Measurements from ENCODE around the gene ALG11. TPM values are rescaled to one million over a fixed set of nuclear protein-coding genes. Genes with fewer than 3 reads are reported as not detected.

ALG11 gene
- total and polyA plus RNA-seq, 4 donors, result 9.8 to 29.6 (median 21.2) TPM

DNA sequence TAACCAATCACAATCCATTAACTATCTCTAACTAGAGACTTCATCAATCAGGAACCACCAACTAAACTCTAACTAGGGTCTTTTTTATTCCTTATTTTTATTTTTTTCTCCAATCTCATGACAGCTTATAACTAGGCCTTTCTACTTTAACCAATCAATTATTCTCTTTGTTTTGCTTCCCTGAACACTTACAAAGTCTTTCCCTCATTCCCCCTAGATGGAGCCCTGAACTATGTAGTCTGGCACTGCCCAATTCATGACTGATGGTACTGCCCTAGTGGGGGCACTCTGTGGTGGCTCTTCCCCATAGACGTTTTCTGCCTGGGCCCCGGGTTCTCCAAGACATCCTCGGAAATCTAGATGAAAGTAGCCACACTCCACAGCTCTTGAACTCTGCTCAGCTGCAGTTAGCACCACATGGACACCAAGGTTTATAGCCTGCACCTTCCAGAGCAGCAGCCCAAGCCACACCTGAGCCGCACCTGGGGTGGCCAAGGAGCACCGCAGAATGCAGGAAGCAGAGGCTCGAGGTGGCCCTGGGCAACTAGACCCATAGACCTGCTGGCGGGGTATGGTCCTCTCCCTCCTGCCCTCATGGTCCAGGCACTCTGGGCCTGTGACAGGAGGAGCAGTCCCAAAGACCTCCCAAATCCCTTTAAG is 7.6 kb upstream of the ALG11 start:
- DNase-seq (ENCODE audit: low read depth in 4 of 6, low spot score in 6 of 6), result no peak
- peaks cover 6% of the 10 kb centered on the region for H3K4me1 ChIP-seq (ENCODE audit: control insufficient read depth, insufficient read depth, low read length)
- H3K9me3 ChIP-seq (ENCODE audit: control insufficient read depth, insufficient read depth, low read length), result no peaks in the 10 kb centered on the region
- WGBS (ENCODE audit: insufficient coverage), result 78% methylated on average over 7 of the region's 7 CpGs
- H3K27me3 ChIP-seq (ENCODE audit: control insufficient read depth, insufficient read depth, low read length), result no peaks in the 10 kb centered on the region
- no peak overlapping the region for H3K27ac ChIP-seq (ENCODE audit: low read depth, low read length)
- H3K4me3 ChIP-seq (ENCODE audit: low read depth, low read length), result no peak overlapping the region
- peaks cover 2% of the 10 kb centered on the region for H3K36me3 ChIP-seq (ENCODE audit: control insufficient read depth, insufficient read depth, low read length)

DNA sequence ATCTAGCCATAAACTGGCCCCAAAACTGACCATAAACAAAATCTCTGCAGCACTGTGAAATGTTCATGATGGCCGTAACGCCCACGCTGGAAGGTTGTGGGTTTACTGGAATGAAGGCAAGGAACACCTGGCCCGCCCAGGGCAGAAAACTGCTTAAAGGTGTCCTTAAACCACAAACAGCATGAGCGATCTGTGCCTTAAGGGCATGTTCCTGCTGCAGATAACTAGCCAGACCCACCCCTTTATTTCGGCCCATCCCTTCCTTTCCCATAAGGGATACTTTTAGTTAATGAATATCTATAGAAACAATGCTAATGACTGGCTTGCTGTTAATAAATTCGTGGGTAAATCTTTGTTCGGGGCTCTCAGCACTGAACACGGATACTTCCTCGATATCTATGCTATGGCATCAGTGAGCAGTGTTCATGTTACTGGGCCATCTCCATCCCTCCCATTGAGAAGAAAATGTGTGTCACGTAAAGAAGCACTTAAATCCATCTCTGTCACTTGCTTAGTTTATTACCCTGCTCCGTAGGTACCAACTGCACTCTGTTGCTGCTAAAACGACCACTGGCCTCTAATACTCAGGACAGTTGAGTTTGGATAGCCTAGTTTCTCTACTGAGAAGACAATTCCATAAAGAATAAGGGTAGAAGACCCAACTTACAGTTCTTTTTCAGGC is 6.2 kb upstream of the ALG11 start:
- Histone ChIP-seq H3K9me3 (ENCODE audit: control insufficient read depth, insufficient read depth, low read length) (no peaks in the 10 kb centered on the region), H3K4me3 (ENCODE audit: low read depth, low read length) (no peak overlapping the region), H3K27me3 (ENCODE audit: control insufficient read depth, insufficient read depth, low read length) (no peaks in the 10 kb centered on the region), H3K36me3 (ENCODE audit: control insufficient read depth, insufficient read depth, low read length) (peaks cover 2% of the 10 kb centered on the region), H3K27ac (ENCODE audit: low read depth, low read length) (no peak overlapping the region), H3K4me1 (ENCODE audit: control insufficient read depth, insufficient read depth, low read length) (peaks cover 6% of the 10 kb centered on the region)
- WGBS (ENCODE audit: insufficient coverage), result 85% methylated on average over 3 of the region's 13 CpGs
- DNase-seq (ENCODE audit: low read depth in 4 of 6, low spot score in 6 of 6), result no peak

DNA sequence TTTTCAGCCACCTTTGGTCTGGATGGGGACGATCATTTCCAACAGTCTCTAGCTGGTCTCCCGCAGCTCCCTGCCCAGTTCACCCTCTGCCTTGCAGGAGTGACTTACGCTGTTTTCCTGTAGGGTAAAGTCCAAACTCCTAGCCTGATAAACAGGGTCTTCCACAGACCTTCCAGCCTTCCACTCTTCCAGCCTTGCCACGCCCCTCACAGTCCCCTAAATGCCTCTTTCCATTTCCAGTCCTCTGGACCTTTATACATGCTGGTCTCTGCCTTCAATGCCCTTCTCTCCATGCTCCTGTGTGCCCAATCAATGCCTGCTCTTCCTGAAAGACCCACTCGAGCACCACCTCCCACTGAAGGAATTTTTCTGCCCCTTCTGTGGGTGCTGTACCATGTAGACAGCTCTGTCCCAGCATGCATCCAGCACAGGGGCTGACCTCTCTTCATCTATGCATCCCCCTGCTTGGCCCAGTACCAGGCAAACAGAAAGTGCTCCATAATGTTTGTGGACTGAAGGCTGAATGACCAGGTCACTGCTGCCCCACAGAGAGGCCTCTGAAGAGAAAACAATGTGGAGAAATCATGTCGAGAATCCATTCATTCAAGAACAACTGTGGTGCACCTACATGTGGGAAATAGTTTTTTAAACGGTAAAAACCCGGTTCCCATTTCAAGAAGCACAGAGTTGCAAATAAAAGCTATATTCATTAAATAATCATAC is 5.5 kb upstream of the ALG11 start:
- Histone ChIP-seq H3K27me3 (ENCODE audit: control insufficient read depth, insufficient read depth, low read length) (no peaks in the 10 kb centered on the region), H3K4me3 (ENCODE audit: low read depth, low read length) (no peak overlapping the region), H3K4me1 (ENCODE audit: control insufficient read depth, insufficient read depth, low read length) (peaks cover 9% of the 10 kb centered on the region), H3K9me3 (ENCODE audit: control insufficient read depth, insufficient read depth, low read length) (no peaks in the 10 kb centered on the region), H3K36me3 (ENCODE audit: control insufficient read depth, insufficient read depth, low read length) (peaks cover 2% of the 10 kb centered on the region), H3K27ac (ENCODE audit: low read depth, low read length) (no peak overlapping the region)
- WGBS (ENCODE audit: insufficient coverage), result 88% methylated on average over 5 of the region's 8 CpGs
- peak in 1 of 6 donors; percentile 15 for DNase-seq (ENCODE audit: low read depth in 4 of 6, low spot score in 6 of 6)

DNA sequence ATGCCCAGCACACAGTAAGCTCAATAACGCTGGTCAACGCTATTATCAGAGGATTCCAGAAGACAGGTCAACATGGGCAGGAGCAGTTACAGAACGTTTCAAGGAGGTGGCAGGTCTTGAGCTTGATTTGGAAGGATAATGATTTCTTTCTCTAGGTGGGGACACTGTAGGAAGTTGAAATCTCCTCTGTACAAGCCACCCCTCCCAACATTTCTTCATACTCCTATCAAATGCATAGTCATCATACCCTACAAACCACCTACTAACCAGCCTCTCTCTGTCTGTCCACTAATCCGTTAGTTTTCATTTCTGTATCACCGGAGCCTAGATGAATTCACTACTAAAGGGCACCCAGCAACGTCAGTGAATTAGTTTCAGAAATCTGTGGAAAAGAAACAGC is 2.3 kb upstream of the ALG11 start:
- Histone ChIP-seq H3K27me3 (ENCODE audit: control insufficient read depth, insufficient read depth, low read length) (no peaks in the 10 kb centered on the region), H3K27ac (ENCODE audit: low read depth, low read length) (no peak overlapping the region), H3K9me3 (ENCODE audit: control insufficient read depth, insufficient read depth, low read length) (no peaks in the 10 kb centered on the region), H3K4me1 (ENCODE audit: control insufficient read depth, insufficient read depth, low read length) (peaks cover 5% of the 10 kb centered on the region), H3K36me3 (ENCODE audit: control insufficient read depth, insufficient read depth, low read length) (no peaks in the 10 kb centered on the region), H3K4me3 (ENCODE audit: low read depth, low read length) (no peak overlapping the region)
- DNase-seq (ENCODE audit: low read depth in 4 of 6, low spot score in 6 of 6), result no peak
- no CpG with 5 or more reads among the region's 6 CpGs for WGBS (ENCODE audit: insufficient coverage)

DNA sequence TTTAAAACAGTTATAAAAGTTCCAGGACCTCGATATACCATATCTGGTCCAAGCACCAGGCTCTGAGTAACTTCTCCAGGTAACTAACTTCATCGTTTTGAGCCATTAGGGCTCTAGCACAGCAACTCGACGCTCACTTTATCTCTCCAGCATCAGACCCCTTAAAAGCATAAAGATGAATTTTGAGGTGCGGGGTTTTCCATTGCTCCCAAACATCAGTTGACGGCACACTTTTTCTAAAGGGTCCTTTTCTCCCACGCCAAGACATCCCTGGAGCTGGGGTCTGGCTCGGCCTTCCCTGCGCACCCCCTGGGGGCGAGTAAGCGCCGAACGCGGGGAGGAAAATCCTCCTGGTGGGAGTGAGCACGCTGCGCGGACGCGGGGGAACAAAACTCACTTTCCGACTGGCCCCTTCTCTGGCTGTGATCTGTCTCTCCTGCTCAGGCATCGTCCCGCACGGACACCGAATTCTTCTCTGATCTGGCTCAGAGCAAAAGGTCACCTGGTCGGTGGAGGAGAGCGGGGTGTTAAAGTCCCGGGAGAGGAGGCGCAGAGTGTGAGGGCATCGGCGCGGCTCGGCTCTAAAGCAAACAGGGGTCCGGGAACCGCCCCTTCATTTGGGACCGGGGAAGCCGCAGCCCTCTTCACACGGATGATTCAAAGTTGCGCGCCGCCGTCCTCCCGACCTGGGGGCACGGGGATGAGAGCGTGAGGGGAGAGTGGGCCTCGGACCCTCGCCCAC is 1.1 kb upstream of the ALG11 start, which contains the start of gene ATP7B:
Gene ATP7B (minus strand): TSS at position 561 of the 742 bp plus-strand sequence. CDS start 113 bp downstream, at position 448.
- Histone ChIP-seq H3K36me3 (ENCODE audit: control insufficient read depth, insufficient read depth, low read length) (no peaks in the 10 kb centered on the region), H3K27me3 (ENCODE audit: control insufficient read depth, insufficient read depth, low read length) (no peaks in the 10 kb centered on the region), H3K9me3 (ENCODE audit: control insufficient read depth, insufficient read depth, low read length) (no peaks in the 10 kb centered on the region), H3K4me1 (ENCODE audit: control insufficient read depth, insufficient read depth, low read length) (peaks cover 5% of the 10 kb centered on the region), H3K27ac (ENCODE audit: low read depth, low read length) (peak within 1 kb of the TSS; percentile 64), H3K4me3 (ENCODE audit: low read depth, low read length) (peak within 1 kb of the TSS; percentile 98)
- WGBS (ENCODE audit: insufficient coverage), result under 1% methylated on average over 45 of the region's 46 CpGs
- peak in 3 of 6 donors; percentile 26 to 58 (median 36) for DNase-seq (ENCODE audit: low read depth in 4 of 6, low spot score in 6 of 6)

DNA sequence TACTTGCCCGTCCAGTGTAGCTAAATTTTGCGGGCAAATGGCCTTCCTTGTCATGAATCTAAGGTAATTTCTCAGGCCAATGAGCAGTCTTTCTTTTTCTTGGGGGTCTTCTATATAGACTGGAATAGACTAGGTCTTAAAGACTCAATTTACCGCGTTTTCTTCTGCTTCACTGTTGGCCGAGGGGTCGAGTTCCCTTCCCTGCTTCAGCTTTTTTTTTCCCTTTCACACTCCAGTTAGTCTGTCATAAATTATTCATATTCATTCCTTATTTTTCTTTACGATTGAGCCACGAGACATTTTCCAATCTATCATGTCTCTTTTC is 276 bp downstream of the ALG11 start:
- peaks cover 5% of the 10 kb centered on the region for H3K4me1 ChIP-seq (ENCODE audit: control insufficient read depth, insufficient read depth, low read length)
- peak overlapping the region; percentile 64 for H3K27ac ChIP-seq (ENCODE audit: low read depth, low read length)
- no peak for DNase-seq (ENCODE audit: low read depth in 4 of 6, low spot score in 6 of 6)
- WGBS (ENCODE audit: insufficient coverage), result 0% methylated on average over 8 of the region's 8 CpGs
- peak overlapping the region; percentile 98 for H3K4me3 ChIP-seq (ENCODE audit: low read depth, low read length)
- no peaks in the 10 kb centered on the region for H3K36me3 ChIP-seq (ENCODE audit: control insufficient read depth, insufficient read depth, low read length)
- H3K9me3 ChIP-seq (ENCODE audit: control insufficient read depth, insufficient read depth, low read length), result no peaks in the 10 kb centered on the region
- H3K27me3 ChIP-seq (ENCODE audit: control insufficient read depth, insufficient read depth, low read length), result no peaks in the 10 kb centered on the region

DNA sequence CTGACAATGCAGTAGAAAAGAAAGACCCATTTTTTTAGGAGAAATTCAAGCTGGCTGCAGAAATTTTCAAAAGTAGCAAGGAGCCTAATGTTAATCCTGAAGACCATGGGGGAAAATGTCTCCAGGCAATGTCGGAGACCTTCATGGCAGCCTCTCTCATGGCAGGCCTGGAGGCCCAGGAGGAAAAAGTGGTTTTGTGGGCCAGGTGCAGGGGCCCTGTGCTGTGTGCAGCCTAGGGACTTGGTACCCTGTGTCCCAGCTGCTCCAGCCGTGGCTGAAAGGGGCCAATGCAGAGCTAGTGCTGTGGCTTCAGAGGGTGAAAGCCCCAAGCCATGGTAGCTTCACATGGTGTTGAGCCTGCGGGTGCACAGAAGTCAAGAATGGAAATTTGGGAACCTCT is 4.1 kb downstream of the ALG11 start:
- 98% methylated on average over 3 of the region's 3 CpGs for WGBS (ENCODE audit: insufficient coverage)
- H3K27me3 ChIP-seq (ENCODE audit: control insufficient read depth, insufficient read depth, low read length), result no peaks in the 10 kb centered on the region
- H3K4me1 ChIP-seq (ENCODE audit: control insufficient read depth, insufficient read depth, low read length), result no peaks in the 10 kb centered on the region
- H3K36me3 ChIP-seq (ENCODE audit: control insufficient read depth, insufficient read depth, low read length), result peaks cover 12% of the 10 kb centered on the region
- no peak overlapping the region for H3K4me3 ChIP-seq (ENCODE audit: low read depth, low read length)
- no peak for DNase-seq (ENCODE audit: low read depth in 4 of 6, low spot score in 6 of 6)
- no peaks in the 10 kb centered on the region for H3K9me3 ChIP-seq (ENCODE audit: control insufficient read depth, insufficient read depth, low read length)
- H3K27ac ChIP-seq (ENCODE audit: low read depth, low read length), result no peak overlapping the region

DNA sequence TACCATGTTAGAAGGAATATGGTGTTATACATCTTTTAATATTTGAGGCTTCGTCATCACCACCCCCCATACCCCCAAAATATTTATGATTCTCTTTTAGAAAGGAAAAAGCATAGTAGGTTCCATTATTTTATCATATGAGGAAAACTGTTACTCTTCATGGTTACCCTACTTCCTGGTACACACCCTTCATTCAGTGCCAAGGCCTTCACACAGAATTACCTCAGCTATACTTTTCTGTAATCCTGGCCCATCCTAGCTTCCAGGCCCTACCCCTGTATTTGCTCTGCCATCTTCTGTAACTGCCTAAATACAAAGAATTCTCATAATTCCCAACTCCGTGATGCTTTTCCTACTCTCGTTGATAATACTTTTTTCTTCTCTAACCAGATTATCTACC is 8.0 kb downstream of the ALG11 start:
- Histone ChIP-seq H3K27me3 (ENCODE audit: control insufficient read depth, insufficient read depth, low read length) (no peaks in the 10 kb centered on the region), H3K9me3 (ENCODE audit: control insufficient read depth, insufficient read depth, low read length) (no peaks in the 10 kb centered on the region), H3K27ac (ENCODE audit: low read depth, low read length) (no peak overlapping the region), H3K4me1 (ENCODE audit: control insufficient read depth, insufficient read depth, low read length) (no peaks in the 10 kb centered on the region), H3K4me3 (ENCODE audit: low read depth, low read length) (no peak overlapping the region), H3K36me3 (ENCODE audit: control insufficient read depth, insufficient read depth, low read length) (peaks cover 31% of the 10 kb centered on the region)
- 100% methylated on average over 1 of the region's 3 CpGs for WGBS (ENCODE audit: insufficient coverage)
- DNase-seq (ENCODE audit: low read depth in 4 of 6, low spot score in 6 of 6), result no peak

DNA sequence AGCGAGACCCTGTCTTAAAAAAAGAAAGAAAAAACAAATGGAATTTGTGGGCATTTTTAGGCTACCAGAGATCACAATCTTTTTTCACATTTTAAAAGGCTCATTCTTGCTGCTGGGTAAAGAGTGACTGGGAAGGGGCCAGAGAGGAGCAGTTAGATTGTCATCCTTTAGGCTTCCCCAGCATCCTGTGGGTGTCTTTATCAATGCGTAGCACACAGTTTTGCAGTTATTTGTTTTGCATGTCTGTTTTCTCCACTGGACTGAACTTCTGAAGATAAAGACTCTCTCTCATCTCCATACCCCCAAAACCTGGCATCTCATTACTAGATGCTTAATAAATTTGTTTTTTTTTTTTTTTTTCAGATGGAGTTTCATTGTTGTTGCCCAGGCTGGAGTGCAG is 10.2 kb downstream of the ALG11 start:
- Histone ChIP-seq H3K4me3 (ENCODE audit: low read depth, low read length) (no peak overlapping the region), H3K36me3 (ENCODE audit: control insufficient read depth, insufficient read depth, low read length) (peaks cover 38% of the 10 kb centered on the region), H3K4me1 (ENCODE audit: control insufficient read depth, insufficient read depth, low read length) (no peaks in the 10 kb centered on the region), H3K27ac (ENCODE audit: low read depth, low read length) (no peak overlapping the region), H3K9me3 (ENCODE audit: control insufficient read depth, insufficient read depth, low read length) (no peaks in the 10 kb centered on the region), H3K27me3 (ENCODE audit: control insufficient read depth, insufficient read depth, low read length) (no peaks in the 10 kb centered on the region)
- no peak for DNase-seq (ENCODE audit: low read depth in 4 of 6, low spot score in 6 of 6)
- WGBS (ENCODE audit: insufficient coverage), result 100% methylated on average over 1 of the region's 2 CpGs

All from spinal cord (tissue), 10 donors.